Measurements from ENCODE around the gene ABHD14A. TPM values are rescaled to one million over a fixed set of nuclear protein-coding genes. Genes with fewer than 3 reads are reported as not detected.

ABHD14A gene
- total RNA-seq, 1 donor from 2014 or later, result 11.8 TPM

DNA sequence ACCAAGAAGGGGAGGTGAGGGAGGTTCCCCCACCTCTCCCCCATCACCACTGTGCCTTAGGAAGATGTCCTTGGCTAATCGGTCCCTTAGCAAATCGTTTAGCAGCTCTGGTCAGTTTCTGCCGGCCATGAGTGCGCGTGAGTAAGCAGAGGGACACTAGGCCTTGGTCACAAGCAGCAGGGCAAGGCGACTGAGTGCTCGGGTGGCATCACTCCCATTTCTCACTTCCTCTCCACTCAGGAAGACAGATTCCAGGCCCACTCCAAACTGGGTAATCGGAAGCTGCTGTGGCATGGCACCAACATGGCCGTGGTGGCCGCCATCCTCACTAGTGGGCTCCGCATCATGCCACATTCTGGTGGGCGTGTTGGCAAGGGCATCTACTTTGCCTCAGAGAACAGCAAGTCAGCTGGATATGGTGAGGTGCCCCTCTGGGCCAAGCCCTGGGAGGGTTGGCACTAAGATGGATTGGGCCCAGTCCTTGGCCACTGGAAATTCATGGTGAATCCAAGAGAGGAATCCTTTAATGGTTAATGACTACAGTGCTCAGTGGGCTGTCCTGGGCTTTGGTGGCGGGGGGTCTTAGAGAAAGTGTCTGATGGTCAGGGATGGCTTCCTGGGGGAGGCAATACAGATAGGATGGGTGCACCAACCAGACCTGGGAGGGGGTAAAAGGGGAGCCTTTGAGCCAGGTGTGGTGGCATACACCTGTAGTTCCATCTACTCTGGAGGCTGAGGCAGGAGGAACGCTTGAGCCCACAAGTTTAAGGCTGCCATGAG lies 28.7 kb upstream of the ABHD14A start:
- Mint-ChIP-seq H3K27ac (ENCODE audit: unreplicated experiment) (peak overlapping the region; percentile 47), H3K9me3 (ENCODE audit: unreplicated experiment) (peaks cover 3% of the 10 kb centered on the region), H3K4me3 (ENCODE audit: unreplicated experiment) (no peak overlapping the region), H3K4me1 (ENCODE audit: low read depth, unreplicated experiment) (no peaks in the 10 kb centered on the region), H3K36me3 (ENCODE audit: low read depth, unreplicated experiment) (peaks cover 10% of the 10 kb centered on the region), H3K27me3 (ENCODE audit: low read depth, unreplicated experiment) (peaks cover 45% of the 10 kb centered on the region)
- TF ChIP-seq EZH2 (IDR thresholded peaks at IDR 0.05; ENCODE audit: insufficient read depth, low read length), result no peak
- TF ChIP-seq, protein P1, sequence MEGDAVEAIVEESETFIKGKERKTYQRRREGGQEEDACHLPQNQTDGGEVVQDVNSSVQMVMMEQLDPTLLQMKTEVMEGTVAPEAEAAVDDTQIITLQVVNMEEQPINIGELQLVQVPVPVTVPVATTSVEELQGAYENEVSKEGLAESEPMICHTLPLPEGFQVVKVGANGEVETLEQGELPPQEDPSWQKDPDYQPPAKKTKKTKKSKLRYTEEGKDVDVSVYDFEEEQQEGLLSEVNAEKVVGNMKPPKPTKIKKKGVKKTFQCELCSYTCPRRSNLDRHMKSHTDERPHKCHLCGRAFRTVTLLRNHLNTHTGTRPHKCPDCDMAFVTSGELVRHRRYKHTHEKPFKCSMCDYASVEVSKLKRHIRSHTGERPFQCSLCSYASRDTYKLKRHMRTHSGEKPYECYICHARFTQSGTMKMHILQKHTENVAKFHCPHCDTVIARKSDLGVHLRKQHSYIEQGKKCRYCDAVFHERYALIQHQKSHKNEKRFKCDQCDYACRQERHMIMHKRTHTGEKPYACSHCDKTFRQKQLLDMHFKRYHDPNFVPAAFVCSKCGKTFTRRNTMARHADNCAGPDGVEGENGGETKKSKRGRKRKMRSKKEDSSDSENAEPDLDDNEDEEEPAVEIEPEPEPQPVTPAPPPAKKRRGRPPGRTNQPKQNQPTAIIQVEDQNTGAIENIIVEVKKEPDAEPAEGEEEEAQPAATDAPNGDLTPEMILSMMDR (IDR thresholded peaks at IDR 0.05; ENCODE audit: insufficient read depth, low read depth, low read length), result no peak
- no peak for FAIRE-seq
- peaks cover 11% of the 10 kb centered on the region for H3K4me1 ChIP-seq (ENCODE audit: insufficient read depth, low read length)
- H3K9me3 ChIP-seq (ENCODE audit: insufficient read depth, low read depth, low read length), result no peaks in the 10 kb centered on the region
- H3K4me2 ChIP-seq (ENCODE audit: low read length), result no peak overlapping the region
- H3K27me3 ChIP-seq (ENCODE audit: insufficient read depth, low read length), result peaks cover 2% of the 10 kb centered on the region
- no peak overlapping the region for H3K9ac ChIP-seq (ENCODE audit: low read length)
- H3K36me3 ChIP-seq (ENCODE audit: insufficient read depth, low read length), result no peaks in the 10 kb centered on the region
- DNase-seq (ENCODE audit: low read depth), result no peak
- H3K27ac ChIP-seq (ENCODE audit: low read depth, low read length), result no peak overlapping the region
- no peak overlapping the region for H3K4me3 ChIP-seq (ENCODE audit: insufficient read depth, low read depth, low read length)
- no peaks in the 10 kb centered on the region for H4K20me1 ChIP-seq (ENCODE audit: insufficient read depth, low read length)
- H2AFZ ChIP-seq (ENCODE audit: low read depth, low read length), result no peak overlapping the region
- H3K79me2 ChIP-seq (ENCODE audit: insufficient read depth, low read length), result peaks cover 6% of the 10 kb centered on the region

DNA sequence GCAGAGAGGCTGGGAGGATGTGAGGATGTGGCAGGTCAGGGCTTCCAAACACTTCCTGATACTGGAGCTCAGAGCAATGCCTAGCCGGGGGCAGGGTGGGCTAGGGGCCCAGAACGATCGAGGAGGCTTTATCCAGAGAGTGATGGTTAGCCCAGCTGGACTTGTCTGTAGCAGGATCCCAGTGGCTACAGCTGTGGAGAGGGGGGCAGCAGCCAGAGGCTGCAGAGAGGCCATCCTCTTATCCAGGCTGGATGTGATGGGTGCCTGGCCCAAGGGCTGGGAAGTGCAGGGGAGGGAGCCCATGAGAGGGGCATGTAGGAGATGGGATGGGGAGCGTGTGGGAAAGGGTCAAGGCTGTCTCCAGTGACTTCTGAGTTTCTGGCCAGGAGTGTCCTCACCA lies 28.1 kb upstream of the ABHD14A start:
- H3K4me3 ChIP-seq (ENCODE audit: insufficient read depth, low read depth, low read length), result no peak overlapping the region
- no peak overlapping the region for H3K4me3 Mint-ChIP-seq (ENCODE audit: unreplicated experiment)
- H3K4me2 ChIP-seq (ENCODE audit: low read length), result no peak overlapping the region
- no peak overlapping the region for H3K27ac ChIP-seq (ENCODE audit: low read depth, low read length)
- H3K9me3 ChIP-seq (ENCODE audit: insufficient read depth, low read depth, low read length), result no peaks in the 10 kb centered on the region
- H3K36me3 ChIP-seq (ENCODE audit: insufficient read depth, low read length), result no peaks in the 10 kb centered on the region
- H3K27ac Mint-ChIP-seq (ENCODE audit: unreplicated experiment), result peak overlapping the region; percentile 47
- FAIRE-seq (no peak), DNase-seq (ENCODE audit: low read depth) (no peak)
- H3K9ac ChIP-seq (ENCODE audit: low read length), result no peak overlapping the region
- no peak for TF ChIP-seq EZH2 (IDR thresholded peaks at IDR 0.05; ENCODE audit: insufficient read depth, low read length)
- TF ChIP-seq, protein P1 (IDR thresholded peaks at IDR 0.05; ENCODE audit: insufficient read depth, low read depth, low read length), result no peak
- H3K27me3 Mint-ChIP-seq (ENCODE audit: low read depth, unreplicated experiment), result peaks cover 49% of the 10 kb centered on the region
- no peaks in the 10 kb centered on the region for H4K20me1 ChIP-seq (ENCODE audit: insufficient read depth, low read length)
- peaks cover 3% of the 10 kb centered on the region for H3K9me3 Mint-ChIP-seq (ENCODE audit: unreplicated experiment)
- no peaks in the 10 kb centered on the region for H3K4me1 Mint-ChIP-seq (ENCODE audit: low read depth, unreplicated experiment)
- peaks cover 10% of the 10 kb centered on the region for H3K36me3 Mint-ChIP-seq (ENCODE audit: low read depth, unreplicated experiment)
- H3K27me3 ChIP-seq (ENCODE audit: insufficient read depth, low read length), result peaks cover 2% of the 10 kb centered on the region
- no peak overlapping the region for H2AFZ ChIP-seq (ENCODE audit: low read depth, low read length)
- peaks cover 10% of the 10 kb centered on the region for H3K4me1 ChIP-seq (ENCODE audit: insufficient read depth, low read length)
- H3K79me2 ChIP-seq (ENCODE audit: insufficient read depth, low read length), result no peaks in the 10 kb centered on the region

All from astrocyte (in vitro differentiated cells and primary cell).